Measurements from ENCODE around the gene FAM217B. TPM values are rescaled to one million over a fixed set of nuclear protein-coding genes. Genes with fewer than 3 reads are reported as not detected.

FAM217B gene
- total RNA-seq, 1 experiment from 2014 or later = 7.2 TPM

GRCh38 chr20:59992526-59993084 is 52.4 kb downstream of the FAM217B start:
- TF ChIP-seq EZH2phosphoT487 (IDR thresholded peaks at IDR 0.05; ENCODE audit: borderline replicate concordance, low read length) (no peak), CTCF (conservative IDR thresholded peaks at IDR 0.05; ENCODE audit: low read depth, low read length) (peak; percentile 61)
- BruUV-seq (replicated peaks) = no TSS peak
- POLR2A ChIA-PET (ENCODE audit: unreplicated experiment) = no interaction called here

GRCh38 chr20:59993736-59994430 is 53.7 kb downstream of the FAM217B start:
- Histone ChIP-seq H3K9me3 (ENCODE audit: low read length) (no peaks in the 10 kb centered on the region), H3K4me2 (ENCODE audit: low read length) (peak overlapping the region; percentile 47), H3K79me2 (ENCODE audit: low read length) (no peaks in the 10 kb centered on the region), H4K20me1 (ENCODE audit: low read length) (no peaks in the 10 kb centered on the region), H3K27me3 (ENCODE audit: low read length) (no peaks in the 10 kb centered on the region), H3K36me3 (ENCODE audit: low read depth, low read length) (no peaks in the 10 kb centered on the region), H3K9ac (ENCODE audit: low read length) (peak overlapping the region; percentile 13; the same call in 1 of the 2 replicates), H3K9me2 (replicated peaks; ENCODE audit: low read length) (no peaks in the 10 kb centered on the region), H3K27ac (ENCODE audit: low read length) (peak overlapping the region; percentile 31), H3K4me1 (ENCODE audit: insufficient read depth, low read length) (peaks cover 33% of the 10 kb centered on the region), H3F3A (ENCODE audit: low read length, unreplicated experiment) (no peaks in the 10 kb centered on the region), H3K4me3 (ENCODE audit: low read length) (no peak overlapping the region), H2AFZ (ENCODE audit: low read length) (peak overlapping the region; percentile 23; the same call in 1 of the 2 replicates)
- ChIA-PET CTCF (interaction anchor here (0.8 kb wide), 1 partner anchor 56 kb away, joined by 3 read pairs; no protein-coding TSS in a partner anchor), POLR2A (ENCODE audit: unreplicated experiment) (no interaction called here)
- no peak for TF ChIP-seq EZH2 (IDR thresholded peaks at IDR 0.05; ENCODE audit: low read length, unreplicated experiment)
- no peak for TF ChIP-seq EZH2phosphoT487 (IDR thresholded peaks at IDR 0.05; ENCODE audit: borderline replicate concordance, low read length)
- no peak for TF ChIP-seq CTCF (conservative IDR thresholded peaks at IDR 0.05; ENCODE audit: low read depth, low read length)
- no peak for ATAC-seq
- no TSS peak for BruUV-seq (replicated peaks)
- no peak for DNase-seq
- intact Hi-C loops (cut with micrococcal nuclease) = no loop called here

More at GRCh38 chr20:59992526-59993084, 52.4 kb downstream of the FAM217B start:
- Histone ChIP-seq H3K27me3 (ENCODE audit: low read length) (no peaks in the 10 kb centered on the region), H3K9me3 (ENCODE audit: low read length) (no peaks in the 10 kb centered on the region), H3K36me3 (ENCODE audit: low read depth, low read length) (no peaks in the 10 kb centered on the region), H3K79me2 (ENCODE audit: low read length) (no peaks in the 10 kb centered on the region), H3K4me3 (ENCODE audit: low read length) (no peak overlapping the region), H3K9ac (ENCODE audit: low read length) (no peak overlapping the region), H3F3A (ENCODE audit: low read length, unreplicated experiment) (no peaks in the 10 kb centered on the region), H2AFZ (ENCODE audit: low read length) (no peak overlapping the region), H3K27ac (ENCODE audit: low read length) (no peak overlapping the region), H4K20me1 (ENCODE audit: low read length) (no peaks in the 10 kb centered on the region), H3K4me2 (ENCODE audit: low read length) (no peak overlapping the region), H3K4me1 (ENCODE audit: insufficient read depth, low read length) (peaks cover 46% of the 10 kb centered on the region), H3K9me2 (replicated peaks; ENCODE audit: low read length) (no peaks in the 10 kb centered on the region)
- DNase-seq = peak; percentile 46
- no peak for ATAC-seq
- intact Hi-C loops (cut with micrococcal nuclease) = loop anchor here (1.0 kb wide), 1 partner anchor 58 kb away; no protein-coding TSS in a partner anchor
- CTCF ChIA-PET = interaction anchor here (0.6 to 2.0 kb wide), 3 partner anchors 57 to 1891 kb away, joined by 3 to 20 read pairs (median 6); no protein-coding TSS in a partner anchor

All from PC-3 (cell line).